ENCODE data around the gene SOAT1. TPM values are rescaled to one million over a fixed set of nuclear protein-coding genes. Genes with fewer than 3 reads are reported as not detected.

Gene SOAT1
- total RNA-seq, 1 experiment from 2014 or later: 7.5 TPM

- peaks cover 5 to 7% of the 10 kb centered on the region in 2 experiments; a peak in 2 of 4 replicates for H3K4me1 Mint-ChIP-seq
- Histone ChIP-seq H2AK5ac (ENCODE audit: insufficient read length, low read length) (no peak overlapping the region), H3K4me2 (ENCODE audit: insufficient read depth, insufficient read length, low read length) (peak overlapping the region; percentile 87), H3K79me1 (ENCODE audit: insufficient read depth, low read depth, low read length, poor library complexity, severe bottlenecking) (no peaks in the 10 kb centered on the region), H2BK5ac (ENCODE audit: insufficient read length, low read length) (no peak overlapping the region), H2BK15ac (ENCODE audit: low read depth, low read length) (no peak overlapping the region), H4K91ac (ENCODE audit: insufficient read length, low read depth, low read length) (no peak overlapping the region), H2AFZ (ENCODE audit: low read length) (peak overlapping the region; percentile 45), H3K56ac (ENCODE audit: insufficient read length, low read depth, low read length) (no peak overlapping the region), H2BK12ac (ENCODE audit: insufficient read length, low read depth, low read length) (no peak overlapping the region), H3K9me3 (ENCODE audit: control insufficient read depth, low read depth, low read length) (no peaks in the 10 kb centered on the region), H3K18ac (ENCODE audit: insufficient read length, low read depth, low read length) (peak overlapping the region; percentile 88), H3K4ac (ENCODE audit: low read depth, low read length) (no peak overlapping the region), H3K4me1 (ENCODE audit: insufficient read depth, low read length) (no peaks in the 10 kb centered on the region), H3K27me3 (ENCODE audit: insufficient read depth, low read length) (no peaks in the 10 kb centered on the region), H4K20me1 (ENCODE audit: control insufficient read depth, insufficient read depth, insufficient read length) (no peaks in the 10 kb centered on the region), H3K23ac (ENCODE audit: insufficient read length, low read depth, low read length) (no peak overlapping the region), H3K14ac (ENCODE audit: insufficient read depth, low read length) (peak overlapping the region; percentile 96), H2BK20ac (ENCODE audit: low read depth, low read length, poor library complexity, severe bottlenecking) (no peak overlapping the region), H4K8ac (replicated peaks; ENCODE audit: insufficient read length, low read depth, low read length) (no peak overlapping the region), H3T11ph (ENCODE audit: low read length) (no peak overlapping the region), H3K23me2 (ENCODE audit: insufficient read length, low read depth, low read length, poor library complexity, severe bottlenecking) (peaks cover 9% of the 10 kb centered on the region), H3K9ac (ENCODE audit: extremely low read depth, insufficient read length, low read length) (peak overlapping the region; percentile 79), H4K5ac (ENCODE audit: insufficient read length, low read depth, low read length) (peak overlapping the region; percentile 8), H3K79me2 (ENCODE audit: insufficient read depth, low read length) (no peaks in the 10 kb centered on the region), H2BK120ac (ENCODE audit: low read depth, low read length, poor library complexity, severe bottlenecking) (no peak overlapping the region), H3K27ac (ENCODE audit: insufficient read length, low read depth, low read length) (no peak overlapping the region)
- peak overlapping the region in 2 of 3 experiments; percentile 98 to 100; a peak in 3 of 7 replicates for H3K27ac Mint-ChIP-seq
- H3K4me3 Mint-ChIP-seq: peak overlapping the region; percentile 85 to 93
- no peaks in the 10 kb centered on the region; the same call in 1 of the 2 replicates for H3K27me3 Mint-ChIP-seq (ENCODE audit: low read depth)
- no CpG with 5 or more reads among the region's 28 CpGs for whole genome bisulfite sequencing (ENCODE audit: extremely low coverage, insufficient read length, low lambda C conversion rate)
- no peaks in the 10 kb centered on the region for H3K9me3 Mint-ChIP-seq
- DNase-seq: no peak
- no peaks in the 10 kb centered on the region for H3K36me3 Mint-ChIP-seq (ENCODE audit: insufficient read depth in 1 of 3, low read depth in 3 of 3)
- no peak for TF ChIP-seq CTCF (conservative IDR thresholded peaks at IDR 0.05)
Observed at GRCh38 chr1:179366093-179366800, 72.7 kb downstream of the SOAT1 start.

Data from H9 (cell line).